A673 (cell line): ENCODE results near the gene SPRED3. TPM values are rescaled to one million over a fixed set of nuclear protein-coding genes. Genes with fewer than 3 reads are reported as not detected.

Source experiments
- BruUV-seq: library from RNA; stranded (reverse); fragments of 400-500 nt; replicated peaks from 2 replicates; lab custom pipeline; 2021; lab: Mats Ljungman, UMichigan
- CTCF ChIA-PET: fragments of 300-600 bp; sonication (Branson Sonifier 250); formaldehyde crosslinking; loops from one replicate; lab custom pipeline; 2022; ENCODE audit warnings: antibody characterized with exemption; lab: Charles Lee
- POLR2A ChIA-PET: fragments of 300-600 bp; sonication (Branson Sonifier 250); formaldehyde crosslinking; loops from one replicate; lab custom pipeline; 2022; ENCODE audit warnings: antibody characterized with exemption; ENCODE audit not compliant: low non-redundant PET; lab: Charles Lee
- DNase-seq: peaks from one replicate; pipeline ENCODE4 v3.0.0-alpha.2; 2015; ENCODE audit warnings: low spot score
- H3K27ac ChIP-seq: fragments of 200-600 bp; sonication (generic); 2 replicates; pipeline ENCODE4 v1.5.1; 2016; ENCODE audit warnings: mixed run types, low read depth, mild to moderate bottlenecking, mixed read lengths, antibody characterized with exemption, low read length; ENCODE audit not compliant: poor library complexity, severe bottlenecking
- H3K27me3 ChIP-seq: fragments of 200-600 bp; sonication (generic); replicated peaks from 2 replicates; pipeline ENCODE4 v1.6.1; 2017; ENCODE audit warnings: mixed run types, low read depth, mild to moderate bottlenecking, mixed read lengths, antibody characterized with exemption, low read length; ENCODE audit not compliant: insufficient read depth, poor library complexity
- H3K36me3 ChIP-seq: fragments of 200-600 bp; sonication (generic); 2 replicates; pipeline ENCODE4 v1.6.1; 2016; ENCODE audit warnings: mixed run types, mild to moderate bottlenecking, mixed read lengths, antibody characterized with exemption, low read length; ENCODE audit not compliant: insufficient read depth, poor library complexity, severe bottlenecking
- H3K4me1 ChIP-seq: fragments of 200-600 bp; sonication (generic); 2 replicates; pipeline ENCODE4 v1.6.1; 2017; ENCODE audit warnings: mixed run types, mild to moderate bottlenecking, mixed read lengths, antibody characterized with exemption, low read length; ENCODE audit not compliant: insufficient read depth, poor library complexity, severe bottlenecking
- H3K4me3 ChIP-seq: fragments of 200-600 bp; sonication (generic); 2 replicates; pipeline ENCODE4 v1.5.1; 2016; ENCODE audit warnings: low read depth, mixed run types, mild to moderate bottlenecking, mixed read lengths, low read length; ENCODE audit not compliant: poor library complexity, severe bottlenecking
- H3K9me3 ChIP-seq: fragments of 200-600 bp; sonication (generic); 2 replicates; pipeline ENCODE4 v1.6.1; 2016; ENCODE audit warnings: mixed run types, low read depth, mild to moderate bottlenecking, mixed read lengths, antibody characterized with exemption, low read length; ENCODE audit not compliant: poor library complexity, severe bottlenecking
- EZH2 ChIP-seq: fragments of 200-600 bp; sonication (generic); IDR thresholded peaks from 2 replicates; pipeline ENCODE4 v1.6.1; 2017; ENCODE audit warnings: borderline replicate concordance, low read depth, mild to moderate bottlenecking, mixed read lengths, antibody characterized with exemption, low read length; ENCODE audit not compliant: poor library complexity, severe bottlenecking
- intact Hi-C: fragments of 100-400 bp; cut with micrococcal nuclease; formaldehyde crosslinking; loops from one replicate; pipeline ENCODE4 v1.10.0; 2022; ENCODE audit not compliant: unreplicated experiment
- total RNA-seq: library from RNA; stranded (reverse); gene quantifications from 2 replicates; pipeline ENCODE4 v1.2.3, GENCODE V29; 2021
- TF ChIP-seq, protein P1 (sequence below): fragments of 300-800, 200-600 bp; sonication (generic); conservative IDR thresholded peaks from 2 replicates; pipeline ENCODE4 v1.5.1; 2017; ENCODE audit warnings: low read depth, mild to moderate bottlenecking, antibody characterized with exemption, low read length, moderate library complexity, mixed read lengths

Gene SPRED3
- total RNA-seq, 1 experiment from 2014 or later, result 6.2 TPM

GRCh38 chr19:38429811-38430156 lies 41.3 kb downstream of the SPRED3 start:
- Histone ChIP-seq H3K4me1 (no peaks in the 10 kb centered on the region), H3K27me3 (peaks cover 11% of the 10 kb centered on the region), H3K36me3 (no peaks in the 10 kb centered on the region), H3K27ac (no peak overlapping the region), H3K4me3 (no peak overlapping the region), H3K9me3 (no peaks in the 10 kb centered on the region)
- BruUV-seq, result no TSS peak
- TF ChIP-seq, protein P1, sequence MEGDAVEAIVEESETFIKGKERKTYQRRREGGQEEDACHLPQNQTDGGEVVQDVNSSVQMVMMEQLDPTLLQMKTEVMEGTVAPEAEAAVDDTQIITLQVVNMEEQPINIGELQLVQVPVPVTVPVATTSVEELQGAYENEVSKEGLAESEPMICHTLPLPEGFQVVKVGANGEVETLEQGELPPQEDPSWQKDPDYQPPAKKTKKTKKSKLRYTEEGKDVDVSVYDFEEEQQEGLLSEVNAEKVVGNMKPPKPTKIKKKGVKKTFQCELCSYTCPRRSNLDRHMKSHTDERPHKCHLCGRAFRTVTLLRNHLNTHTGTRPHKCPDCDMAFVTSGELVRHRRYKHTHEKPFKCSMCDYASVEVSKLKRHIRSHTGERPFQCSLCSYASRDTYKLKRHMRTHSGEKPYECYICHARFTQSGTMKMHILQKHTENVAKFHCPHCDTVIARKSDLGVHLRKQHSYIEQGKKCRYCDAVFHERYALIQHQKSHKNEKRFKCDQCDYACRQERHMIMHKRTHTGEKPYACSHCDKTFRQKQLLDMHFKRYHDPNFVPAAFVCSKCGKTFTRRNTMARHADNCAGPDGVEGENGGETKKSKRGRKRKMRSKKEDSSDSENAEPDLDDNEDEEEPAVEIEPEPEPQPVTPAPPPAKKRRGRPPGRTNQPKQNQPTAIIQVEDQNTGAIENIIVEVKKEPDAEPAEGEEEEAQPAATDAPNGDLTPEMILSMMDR, result no peak
- TF ChIP-seq EZH2, result no peak
- intact Hi-C loops, result no loop called here
- ChIA-PET CTCF (no interaction called here), POLR2A (no interaction called here)
- no peak for DNase-seq

- POLR2A ChIA-PET, result no interaction called here
- CTCF ChIA-PET, result no interaction called here
- intact Hi-C loops, result no loop called here
- TF ChIP-seq EZH2, result no peak
- TF ChIP-seq, protein P1, result no peak
- Histone ChIP-seq H3K9me3 (no peaks in the 10 kb centered on the region), H3K36me3 (no peaks in the 10 kb centered on the region), H3K27ac (no peak overlapping the region), H3K4me3 (no peak overlapping the region), H3K27me3 (peaks cover 11% of the 10 kb centered on the region), H3K4me1 (no peaks in the 10 kb centered on the region)
- DNase-seq, result no peak
- BruUV-seq, result no TSS peak
Observed at GRCh38 chr19:38430931-38431330, 42.4 kb downstream of the SPRED3 start.

DNA sequence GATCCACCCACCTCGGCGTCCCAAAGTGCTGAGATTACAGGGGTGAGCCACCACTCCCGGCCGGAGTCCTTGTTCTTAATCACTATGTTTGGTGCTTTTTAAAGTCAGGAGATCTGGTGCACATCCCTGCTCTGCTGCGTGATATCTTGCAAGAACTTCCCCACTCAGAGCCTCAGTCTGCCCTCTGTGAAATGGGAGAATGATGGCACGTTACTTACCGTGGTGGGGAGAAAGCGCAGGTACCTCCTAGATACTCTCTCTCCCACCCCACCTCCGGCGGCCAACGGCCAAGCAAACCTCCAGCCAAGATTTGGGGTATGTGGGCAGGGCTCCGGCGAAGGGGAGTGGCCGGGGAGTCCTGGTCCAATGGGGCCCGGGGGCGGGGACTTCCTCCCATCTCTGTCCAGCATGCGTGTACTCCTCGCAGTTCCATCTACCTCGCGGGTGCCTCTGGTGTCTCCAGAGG lies 44.8 kb downstream of the SPRED3 start, which contains the start of gene RYR1:
Gene RYR1, plus strand, starts transcription at position 424 of the 466 bp plus-strand sequence. CDS start 139 bp downstream, outside the sequence.
- no peaks in the 10 kb centered on the region for H3K9me3 ChIP-seq
- H3K4me3 ChIP-seq, result no peak within 1 kb of the TSS
- H3K27ac ChIP-seq, result no peak within 1 kb of the TSS
- no peaks in the 10 kb centered on the region for H3K36me3 ChIP-seq
- peaks cover 11% of the 10 kb centered on the region for H3K27me3 ChIP-seq
- CTCF ChIA-PET, result no interaction called here
- TF ChIP-seq EZH2, result no peak
- TF ChIP-seq, protein P1, result no peak
- DNase-seq, result peak; percentile 53
- no TSS peak for BruUV-seq
- no peaks in the 10 kb centered on the region for H3K4me1 ChIP-seq
- intact Hi-C loops, result no loop called here
- POLR2A ChIA-PET, result no interaction called here
